AG09319 (cell line): ENCODE measurements around the gene CLDN6.

Experiments used
- DNase-seq: peaks from one replicate; pipeline ENCODE4 v3.0.0-alpha.2; 2010; ENCODE audit warnings: low read depth; ENCODE audit errors: extremely low read depth
- TF ChIP-seq, protein P1 (sequence below): IDR thresholded peaks from 2 replicates; pipeline ENCODE4 v1.5.1; 2011; ENCODE audit warnings: low read depth, mild to moderate bottlenecking, inconsistent platforms, low read length, moderate library complexity

The CLDN6 gene

DNA sequence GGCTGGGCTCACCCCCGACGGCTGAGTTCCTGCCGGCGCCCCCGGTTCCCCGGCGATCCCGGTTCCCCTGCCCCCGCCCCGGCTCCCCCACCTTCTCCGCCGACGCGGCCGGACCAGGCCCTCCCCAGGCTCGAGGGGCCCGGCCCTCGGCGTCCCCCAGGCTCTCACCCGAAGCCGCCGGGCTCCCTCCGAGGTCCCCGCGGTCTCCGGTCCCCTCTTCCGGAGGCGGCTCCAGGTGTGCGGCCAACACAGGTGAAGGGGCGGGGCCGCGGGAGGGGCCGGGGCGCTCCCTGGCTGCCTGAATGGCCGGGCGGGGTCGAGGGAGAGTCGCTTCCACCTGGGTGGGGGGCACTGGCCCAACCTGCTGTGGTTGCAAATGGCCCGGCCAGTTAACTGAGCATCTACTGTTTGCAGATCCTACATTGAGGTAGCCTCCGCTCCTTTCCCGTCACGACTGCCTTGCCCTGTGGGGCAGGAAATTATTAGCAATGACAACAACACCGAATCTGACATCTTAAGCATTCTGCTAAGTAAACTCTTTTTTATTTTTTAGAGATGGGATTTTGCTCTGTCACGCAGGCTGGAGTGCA is 18.8 kb upstream of the CLDN6 start, which contains the start of gene BICDL2:
BICDL2 (minus strand) TSS at position 219 of the 590 bp plus-strand sequence. CDS start 1,448 bp downstream, outside the sequence.
- no peak for DNase-seq
- TF ChIP-seq, protein P1, sequence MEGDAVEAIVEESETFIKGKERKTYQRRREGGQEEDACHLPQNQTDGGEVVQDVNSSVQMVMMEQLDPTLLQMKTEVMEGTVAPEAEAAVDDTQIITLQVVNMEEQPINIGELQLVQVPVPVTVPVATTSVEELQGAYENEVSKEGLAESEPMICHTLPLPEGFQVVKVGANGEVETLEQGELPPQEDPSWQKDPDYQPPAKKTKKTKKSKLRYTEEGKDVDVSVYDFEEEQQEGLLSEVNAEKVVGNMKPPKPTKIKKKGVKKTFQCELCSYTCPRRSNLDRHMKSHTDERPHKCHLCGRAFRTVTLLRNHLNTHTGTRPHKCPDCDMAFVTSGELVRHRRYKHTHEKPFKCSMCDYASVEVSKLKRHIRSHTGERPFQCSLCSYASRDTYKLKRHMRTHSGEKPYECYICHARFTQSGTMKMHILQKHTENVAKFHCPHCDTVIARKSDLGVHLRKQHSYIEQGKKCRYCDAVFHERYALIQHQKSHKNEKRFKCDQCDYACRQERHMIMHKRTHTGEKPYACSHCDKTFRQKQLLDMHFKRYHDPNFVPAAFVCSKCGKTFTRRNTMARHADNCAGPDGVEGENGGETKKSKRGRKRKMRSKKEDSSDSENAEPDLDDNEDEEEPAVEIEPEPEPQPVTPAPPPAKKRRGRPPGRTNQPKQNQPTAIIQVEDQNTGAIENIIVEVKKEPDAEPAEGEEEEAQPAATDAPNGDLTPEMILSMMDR: no peak

DNA sequence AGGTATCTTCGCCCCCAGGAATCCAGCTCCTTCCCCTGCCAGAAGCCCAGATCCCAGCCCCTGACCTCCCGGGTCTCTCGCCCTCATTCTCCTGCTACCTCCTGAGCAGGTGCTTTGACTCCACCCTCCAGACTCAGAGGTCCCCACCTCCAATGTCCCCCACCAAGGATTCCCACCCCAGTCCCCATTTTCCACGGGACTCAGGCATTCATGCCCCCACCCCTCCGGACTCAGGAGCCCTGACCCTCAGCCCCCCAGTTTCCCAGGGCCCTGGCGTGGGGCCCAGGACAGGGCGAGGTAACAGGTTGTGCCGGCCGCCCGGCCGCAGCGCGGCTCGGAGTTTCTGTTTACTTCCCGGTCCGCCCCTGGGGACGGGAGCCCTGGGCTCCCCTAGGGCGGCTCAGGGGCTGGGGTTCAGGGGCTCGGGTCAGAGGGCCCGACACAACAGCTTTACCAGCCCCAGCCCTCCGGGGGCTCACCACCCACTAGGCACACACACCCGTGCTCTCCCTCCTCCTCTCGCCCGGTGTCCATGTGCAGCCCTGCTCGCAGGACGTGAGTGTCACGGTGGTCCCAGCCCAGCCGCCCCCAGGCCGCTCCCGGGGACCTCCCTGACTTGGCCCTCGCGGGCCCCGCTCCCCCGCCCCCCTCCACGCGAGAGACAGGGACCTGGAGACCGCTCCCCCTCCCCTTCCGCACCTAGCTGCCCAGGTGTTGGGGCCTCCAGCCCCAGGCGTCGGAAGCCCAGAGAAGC is 18.2 kb upstream of the CLDN6 start:
- DNase-seq: no peak
- TF ChIP-seq, protein P1: no peak

- TF ChIP-seq, protein P1: no peak
- DNase-seq: no peak
Measured at GRCh38 chr16:3035289-3035971, 17.4 kb upstream of the CLDN6 start.

- TF ChIP-seq, protein P1: no peak
Measured at GRCh38 chr16:3032624-3033023, 14.6 kb upstream of the CLDN6 start.

DNA sequence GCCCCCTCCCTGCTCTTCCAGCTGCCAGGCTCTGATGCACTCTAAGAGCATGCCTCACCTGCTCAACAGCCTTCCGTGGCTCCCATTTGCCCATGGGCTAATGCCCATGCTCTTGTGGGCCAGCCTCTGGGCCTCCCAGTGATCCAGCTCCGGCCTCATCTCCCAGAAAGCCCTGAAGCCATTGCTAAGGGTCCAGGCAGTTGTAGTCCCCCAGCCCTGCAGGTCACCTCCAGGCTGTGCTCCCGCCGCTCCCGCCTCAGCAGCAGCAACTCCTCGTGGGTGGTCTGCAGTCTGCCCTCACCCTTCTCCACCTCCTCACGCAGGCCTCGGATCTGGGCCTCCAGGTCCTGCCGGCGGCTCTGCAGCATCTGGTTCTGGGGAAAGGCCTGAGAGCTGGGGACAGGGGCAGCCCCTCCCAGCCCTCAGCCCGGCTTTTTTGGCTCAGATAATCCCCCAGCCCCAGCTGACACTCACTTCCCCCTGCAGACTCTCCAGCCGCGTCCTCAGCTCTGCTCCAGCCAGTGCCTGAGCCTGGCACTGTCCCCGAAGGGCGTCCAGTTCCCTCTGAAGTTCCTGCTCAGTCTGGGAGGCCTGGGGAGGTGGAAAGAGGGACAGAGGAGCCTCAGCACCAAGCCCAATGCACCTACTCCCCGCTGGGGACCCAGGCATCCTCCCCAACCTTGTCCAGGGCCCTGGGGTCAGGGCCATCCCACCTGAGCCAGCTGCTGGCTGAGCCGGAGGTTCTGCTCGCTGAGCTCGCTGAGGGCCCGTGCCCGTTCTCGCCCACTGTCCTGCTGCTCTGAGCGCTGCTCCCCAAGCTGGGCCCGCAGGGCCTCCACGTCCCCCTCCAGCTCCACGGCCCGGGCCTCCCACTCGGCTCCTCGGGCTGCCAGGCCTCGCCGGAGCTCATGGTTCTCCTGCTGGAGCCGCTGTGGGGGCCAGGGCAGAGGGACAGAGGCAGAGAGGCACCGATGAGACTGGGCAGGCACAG is 12.5 kb upstream of the CLDN6 start:
- TF ChIP-seq, protein P1: no peak

More at GRCh38 chr16:3032624-3033023, 14.6 kb upstream of the CLDN6 start:
- no peak for DNase-seq

DNA sequence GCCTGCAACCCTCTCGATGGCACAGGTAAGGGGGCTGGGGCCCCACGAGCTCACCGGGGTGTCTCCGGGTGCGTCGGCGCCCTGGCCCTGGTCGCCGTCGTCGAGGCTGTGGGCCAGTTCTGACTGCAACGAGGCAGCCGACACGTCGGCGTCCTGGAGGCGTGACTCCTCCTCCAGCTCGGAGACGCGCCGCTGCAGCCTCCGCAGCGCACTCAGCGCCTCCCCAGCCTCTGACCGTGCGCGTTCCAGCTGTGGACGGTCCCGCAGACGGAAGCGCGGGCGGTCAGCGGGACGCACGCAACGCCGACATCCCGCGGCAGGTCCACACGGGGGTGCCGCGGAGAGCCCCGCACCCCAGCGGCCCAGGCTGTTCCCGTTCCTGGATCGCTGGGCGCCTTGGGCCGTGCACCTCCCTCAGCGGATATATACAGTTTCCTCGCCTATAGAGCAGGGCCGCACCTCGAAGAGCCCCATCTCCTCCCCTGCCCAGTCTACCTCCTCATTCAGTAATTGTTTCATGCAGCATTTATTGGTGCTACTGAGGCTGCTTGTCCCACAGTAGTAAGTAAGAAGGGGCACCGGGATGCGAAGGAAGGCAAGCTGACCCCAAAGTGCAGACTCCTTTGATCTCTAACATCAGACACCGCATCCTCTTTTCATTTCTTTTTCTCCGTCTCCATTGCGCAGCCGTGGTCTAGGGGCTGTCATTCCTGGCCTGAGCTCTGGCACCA is 11.7 kb upstream of the CLDN6 start:
- TF ChIP-seq, protein P1: no peak
- no peak for DNase-seq

More for the DNA sequence above, 12.5 kb upstream of the CLDN6 start:
- no peak for DNase-seq
